ENCODE measurements around the gene HASPIN.

- TF ChIP-seq, protein P1, sequence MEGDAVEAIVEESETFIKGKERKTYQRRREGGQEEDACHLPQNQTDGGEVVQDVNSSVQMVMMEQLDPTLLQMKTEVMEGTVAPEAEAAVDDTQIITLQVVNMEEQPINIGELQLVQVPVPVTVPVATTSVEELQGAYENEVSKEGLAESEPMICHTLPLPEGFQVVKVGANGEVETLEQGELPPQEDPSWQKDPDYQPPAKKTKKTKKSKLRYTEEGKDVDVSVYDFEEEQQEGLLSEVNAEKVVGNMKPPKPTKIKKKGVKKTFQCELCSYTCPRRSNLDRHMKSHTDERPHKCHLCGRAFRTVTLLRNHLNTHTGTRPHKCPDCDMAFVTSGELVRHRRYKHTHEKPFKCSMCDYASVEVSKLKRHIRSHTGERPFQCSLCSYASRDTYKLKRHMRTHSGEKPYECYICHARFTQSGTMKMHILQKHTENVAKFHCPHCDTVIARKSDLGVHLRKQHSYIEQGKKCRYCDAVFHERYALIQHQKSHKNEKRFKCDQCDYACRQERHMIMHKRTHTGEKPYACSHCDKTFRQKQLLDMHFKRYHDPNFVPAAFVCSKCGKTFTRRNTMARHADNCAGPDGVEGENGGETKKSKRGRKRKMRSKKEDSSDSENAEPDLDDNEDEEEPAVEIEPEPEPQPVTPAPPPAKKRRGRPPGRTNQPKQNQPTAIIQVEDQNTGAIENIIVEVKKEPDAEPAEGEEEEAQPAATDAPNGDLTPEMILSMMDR (IDR thresholded peaks at IDR 0.05) = no peak
- TF ChIP-seq POLR2A (IDR thresholded peaks at IDR 0.05) = no peak
Observed at GRCh38 chr17:3765981-3766380, 42.3 kb downstream of the HASPIN start.

All from esophagus squamous epithelium (tissue), 4 donors.